ENCODE results near the gene FEZF2.
A peak's percentile ranks its signal among the peaks of the same experiment; 100 is the strongest.

Gene FEZF2

GRCh38 chr3:62332835-62333244 is 40.5 kb downstream of the FEZF2 start:
- Histone ChIP-seq H3K9me3 (replicated peaks; ENCODE audit: insufficient read depth, low read length) (no peaks in the 10 kb centered on the region), H3K79me2 (ENCODE audit: low read length) (no peaks in the 10 kb centered on the region), H2AFZ (ENCODE audit: low read length) (no peak overlapping the region), H3K9me2 (replicated peaks; ENCODE audit: insufficient read depth, low read length) (no peaks in the 10 kb centered on the region), H3K4me2 (ENCODE audit: low read depth, low read length) (no peak overlapping the region), H3K27ac (ENCODE audit: low read length) (no peak overlapping the region), H3K9ac (ENCODE audit: low read length) (no peak overlapping the region), H3K4me3 (ENCODE audit: low read length) (no peak overlapping the region), H4K20me1 (ENCODE audit: insufficient read depth, low read length) (no peaks in the 10 kb centered on the region), H3F3A (ENCODE audit: insufficient read depth, low read length) (no peaks in the 10 kb centered on the region), H3K27me3 (replicated peaks; ENCODE audit: insufficient read depth, low read length) (no peaks in the 10 kb centered on the region), H3K4me1 (ENCODE audit: low read length) (no peaks in the 10 kb centered on the region), H3K36me3 (replicated peaks; ENCODE audit: insufficient read depth, low read length) (no peaks in the 10 kb centered on the region)
- no peak for TF ChIP-seq EZH2 (optimal IDR thresholded peaks at IDR 0.05; ENCODE audit: low read depth, low read length)
- TF ChIP-seq, protein P1, sequence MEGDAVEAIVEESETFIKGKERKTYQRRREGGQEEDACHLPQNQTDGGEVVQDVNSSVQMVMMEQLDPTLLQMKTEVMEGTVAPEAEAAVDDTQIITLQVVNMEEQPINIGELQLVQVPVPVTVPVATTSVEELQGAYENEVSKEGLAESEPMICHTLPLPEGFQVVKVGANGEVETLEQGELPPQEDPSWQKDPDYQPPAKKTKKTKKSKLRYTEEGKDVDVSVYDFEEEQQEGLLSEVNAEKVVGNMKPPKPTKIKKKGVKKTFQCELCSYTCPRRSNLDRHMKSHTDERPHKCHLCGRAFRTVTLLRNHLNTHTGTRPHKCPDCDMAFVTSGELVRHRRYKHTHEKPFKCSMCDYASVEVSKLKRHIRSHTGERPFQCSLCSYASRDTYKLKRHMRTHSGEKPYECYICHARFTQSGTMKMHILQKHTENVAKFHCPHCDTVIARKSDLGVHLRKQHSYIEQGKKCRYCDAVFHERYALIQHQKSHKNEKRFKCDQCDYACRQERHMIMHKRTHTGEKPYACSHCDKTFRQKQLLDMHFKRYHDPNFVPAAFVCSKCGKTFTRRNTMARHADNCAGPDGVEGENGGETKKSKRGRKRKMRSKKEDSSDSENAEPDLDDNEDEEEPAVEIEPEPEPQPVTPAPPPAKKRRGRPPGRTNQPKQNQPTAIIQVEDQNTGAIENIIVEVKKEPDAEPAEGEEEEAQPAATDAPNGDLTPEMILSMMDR (IDR thresholded peaks at IDR 0.05; ENCODE audit: low read length), result peak; percentile 64
- peak; percentile 36 for DNase-seq

DNA sequence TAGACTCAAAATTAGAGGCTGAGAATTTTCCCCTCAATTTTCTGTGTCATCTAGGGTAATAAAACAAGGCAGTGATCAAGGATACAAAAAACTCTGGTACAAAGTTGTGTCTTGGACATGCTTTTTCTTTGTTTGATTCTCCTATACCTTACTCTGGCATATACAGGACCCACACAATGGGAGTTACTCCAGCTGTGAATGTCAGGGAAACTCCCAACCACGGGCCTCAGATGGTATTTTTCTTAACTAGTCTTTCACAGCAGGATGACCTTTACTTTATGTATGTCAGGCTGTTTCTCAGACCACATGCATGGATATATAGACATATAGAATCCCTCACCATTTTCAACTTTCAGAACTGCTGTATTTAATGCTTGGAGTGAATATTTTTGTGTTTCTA is 41.3 kb downstream of the FEZF2 start:
- H3K9me2 ChIP-seq (replicated peaks; ENCODE audit: insufficient read depth, low read length), result no peaks in the 10 kb centered on the region

GRCh38 chr3:62329971-62330370 is 43.4 kb downstream of the FEZF2 start:
- Histone ChIP-seq H3K9me3 (replicated peaks; ENCODE audit: insufficient read depth, low read length) (no peaks in the 10 kb centered on the region), H4K20me1 (ENCODE audit: insufficient read depth, low read length) (no peaks in the 10 kb centered on the region), H3K36me3 (replicated peaks; ENCODE audit: insufficient read depth, low read length) (no peaks in the 10 kb centered on the region), H3K9ac (ENCODE audit: low read length) (no peak overlapping the region), H3K4me1 (ENCODE audit: low read length) (no peaks in the 10 kb centered on the region), H3K27ac (ENCODE audit: low read length) (no peak overlapping the region), H3F3A (ENCODE audit: insufficient read depth, low read length) (no peaks in the 10 kb centered on the region), H3K79me2 (ENCODE audit: low read length) (no peaks in the 10 kb centered on the region), H3K4me2 (ENCODE audit: low read depth, low read length) (no peak overlapping the region), H3K9me2 (replicated peaks; ENCODE audit: insufficient read depth, low read length) (no peaks in the 10 kb centered on the region), H2AFZ (ENCODE audit: low read length) (no peak overlapping the region), H3K27me3 (replicated peaks; ENCODE audit: insufficient read depth, low read length) (no peaks in the 10 kb centered on the region), H3K4me3 (ENCODE audit: low read length) (no peak overlapping the region)
- DNase-seq, result no peak
- TF ChIP-seq EZH2 (optimal IDR thresholded peaks at IDR 0.05; ENCODE audit: low read depth, low read length) (no peak), EZH2phosphoT487 (IDR thresholded peaks at IDR 0.05; ENCODE audit: low read length) (no peak)
- TF ChIP-seq, protein P1 (IDR thresholded peaks at IDR 0.05; ENCODE audit: low read length), result no peak

More for the DNA sequence above, 41.3 kb downstream of the FEZF2 start:
- H3K36me3 ChIP-seq (replicated peaks; ENCODE audit: insufficient read depth, low read length), result no peaks in the 10 kb centered on the region
- no peak overlapping the region for H2AFZ ChIP-seq (ENCODE audit: low read length)
- no peaks in the 10 kb centered on the region for H4K20me1 ChIP-seq (ENCODE audit: insufficient read depth, low read length)
- H3K27me3 ChIP-seq (replicated peaks; ENCODE audit: insufficient read depth, low read length), result no peaks in the 10 kb centered on the region
- H3K9ac ChIP-seq (ENCODE audit: low read length), result no peak overlapping the region
- DNase-seq, result no peak
- no peaks in the 10 kb centered on the region for H3K9me3 ChIP-seq (replicated peaks; ENCODE audit: insufficient read depth, low read length)
- no peak overlapping the region for H3K4me3 ChIP-seq (ENCODE audit: low read length)
- no peaks in the 10 kb centered on the region for H3F3A ChIP-seq (ENCODE audit: insufficient read depth, low read length)
- TF ChIP-seq EZH2 (optimal IDR thresholded peaks at IDR 0.05; ENCODE audit: low read depth, low read length), result no peak
- TF ChIP-seq EZH2phosphoT487 (IDR thresholded peaks at IDR 0.05; ENCODE audit: low read length), result no peak
- no peaks in the 10 kb centered on the region for H3K79me2 ChIP-seq (ENCODE audit: low read length)
- H3K27ac ChIP-seq (ENCODE audit: low read length), result no peak overlapping the region
- no peak overlapping the region for H3K4me2 ChIP-seq (ENCODE audit: low read depth, low read length)
- no peaks in the 10 kb centered on the region for H3K4me1 ChIP-seq (ENCODE audit: low read length)

- H3K79me2 ChIP-seq (ENCODE audit: low read length), result no peaks in the 10 kb centered on the region
- H3K27me3 ChIP-seq (replicated peaks; ENCODE audit: insufficient read depth, low read length), result no peaks in the 10 kb centered on the region
- no peaks in the 10 kb centered on the region for H3K9me2 ChIP-seq (replicated peaks; ENCODE audit: insufficient read depth, low read length)
- H4K20me1 ChIP-seq (ENCODE audit: insufficient read depth, low read length), result no peaks in the 10 kb centered on the region
- H3K9me3 ChIP-seq (replicated peaks; ENCODE audit: insufficient read depth, low read length), result no peaks in the 10 kb centered on the region
- no peak overlapping the region for H2AFZ ChIP-seq (ENCODE audit: low read length)
- no peak overlapping the region for H3K4me3 ChIP-seq (ENCODE audit: low read length)
- no peak overlapping the region for H3K4me2 ChIP-seq (ENCODE audit: low read depth, low read length)
- H3F3A ChIP-seq (ENCODE audit: insufficient read depth, low read length), result no peaks in the 10 kb centered on the region
- H3K4me1 ChIP-seq (ENCODE audit: low read length), result no peaks in the 10 kb centered on the region
- TF ChIP-seq EZH2 (optimal IDR thresholded peaks at IDR 0.05; ENCODE audit: low read depth, low read length) (no peak), EZH2phosphoT487 (IDR thresholded peaks at IDR 0.05; ENCODE audit: low read length) (no peak)
- TF ChIP-seq, protein P1 (IDR thresholded peaks at IDR 0.05; ENCODE audit: low read length), result no peak
- DNase-seq, result no peak
- H3K27ac ChIP-seq (ENCODE audit: low read length), result no peak overlapping the region
- H3K9ac ChIP-seq (ENCODE audit: low read length), result no peak overlapping the region
- H3K36me3 ChIP-seq (replicated peaks; ENCODE audit: insufficient read depth, low read length), result no peaks in the 10 kb centered on the region
Observed at GRCh38 chr3:62325896-62326295, 47.5 kb downstream of the FEZF2 start.
